Measurements from ENCODE around the gene UBE2J2.
"Not testable (repeated sequence)": the region's sequence is repeated elsewhere in the genome, so short reads cannot be mapped to it uniquely, and the experiment has no call there.

UBE2J2 gene

DNA sequence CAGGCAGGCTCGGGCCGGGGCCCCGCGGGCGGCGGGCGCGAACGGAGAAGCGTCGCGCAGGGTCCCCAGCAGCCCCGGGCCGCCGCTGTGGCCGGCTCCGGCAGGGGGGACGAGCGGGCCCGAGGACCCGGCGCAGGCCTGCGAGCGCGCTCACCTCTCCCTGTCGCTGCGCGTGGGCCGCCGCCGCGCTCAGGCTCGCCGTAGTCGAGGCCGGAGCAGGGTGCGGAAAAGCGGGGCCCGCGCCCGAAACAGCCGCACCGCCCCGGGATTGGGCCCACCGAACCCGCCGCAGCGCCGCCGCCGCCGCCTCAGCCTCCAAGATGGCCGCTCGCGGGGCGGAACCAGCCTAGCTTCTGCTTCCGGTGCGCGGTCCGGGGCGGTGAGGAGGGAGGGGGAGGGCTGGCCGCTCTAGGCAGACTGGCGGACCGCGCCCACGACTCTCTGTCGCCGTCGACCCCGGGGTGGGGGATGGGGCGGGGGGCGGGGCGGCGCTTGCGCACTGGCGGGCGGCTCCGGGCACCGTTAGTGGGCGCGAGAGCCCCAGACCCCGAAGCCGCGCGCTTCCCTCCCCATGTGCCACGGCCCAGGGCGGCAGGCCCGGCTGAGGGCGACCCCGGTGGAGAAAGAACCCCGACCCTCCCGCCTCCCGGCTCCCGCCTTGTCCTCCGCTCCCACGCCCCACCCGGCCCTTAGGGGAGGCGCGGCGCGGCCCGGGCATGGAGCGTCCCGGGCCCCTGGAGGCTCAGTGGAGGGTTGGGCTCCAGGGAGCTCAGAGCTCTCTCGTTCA lies at the start of gene UBE2J2:
Gene UBE2J2 (minus strand): TSS at position 343 of the 787 bp plus-strand sequence. CDS start 5,862 bp downstream, outside the sequence.
- peak; percentile 89 for DNase-seq (ENCODE audit: low read depth, low spot score)

- DNase-seq (ENCODE audit: low read depth, low spot score) = no peak
Measured at GRCh38 chr1:1322952-1323351, 49.3 kb upstream of the UBE2J2 start.

DNA sequence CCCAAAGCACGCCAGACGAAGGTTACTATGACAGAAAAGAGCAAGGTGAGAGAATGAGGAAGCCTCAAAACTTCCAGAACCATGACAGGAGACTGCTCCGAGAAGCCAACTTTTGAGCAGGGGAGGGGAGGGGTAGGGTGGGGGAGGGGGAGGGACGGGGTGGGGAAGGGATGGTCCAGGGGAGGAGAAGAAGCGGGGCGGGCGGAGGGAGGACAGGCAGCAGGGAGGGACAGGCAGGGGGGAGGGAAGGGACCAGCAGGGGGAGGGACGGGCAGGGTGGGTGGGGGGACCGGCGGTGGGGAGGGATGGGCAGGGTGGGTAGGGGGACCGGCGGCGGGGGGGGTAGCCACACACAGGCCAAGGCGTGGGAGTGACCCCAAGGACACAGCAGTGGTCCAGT lies 48.8 kb upstream of the UBE2J2 start:
- DNase-seq (ENCODE audit: low read depth, low spot score) = no peak

GRCh38 chr1:1321477-1321876 lies 47.8 kb upstream of the UBE2J2 start:
- DNase-seq (ENCODE audit: low read depth, low spot score) = no peak

DNA sequence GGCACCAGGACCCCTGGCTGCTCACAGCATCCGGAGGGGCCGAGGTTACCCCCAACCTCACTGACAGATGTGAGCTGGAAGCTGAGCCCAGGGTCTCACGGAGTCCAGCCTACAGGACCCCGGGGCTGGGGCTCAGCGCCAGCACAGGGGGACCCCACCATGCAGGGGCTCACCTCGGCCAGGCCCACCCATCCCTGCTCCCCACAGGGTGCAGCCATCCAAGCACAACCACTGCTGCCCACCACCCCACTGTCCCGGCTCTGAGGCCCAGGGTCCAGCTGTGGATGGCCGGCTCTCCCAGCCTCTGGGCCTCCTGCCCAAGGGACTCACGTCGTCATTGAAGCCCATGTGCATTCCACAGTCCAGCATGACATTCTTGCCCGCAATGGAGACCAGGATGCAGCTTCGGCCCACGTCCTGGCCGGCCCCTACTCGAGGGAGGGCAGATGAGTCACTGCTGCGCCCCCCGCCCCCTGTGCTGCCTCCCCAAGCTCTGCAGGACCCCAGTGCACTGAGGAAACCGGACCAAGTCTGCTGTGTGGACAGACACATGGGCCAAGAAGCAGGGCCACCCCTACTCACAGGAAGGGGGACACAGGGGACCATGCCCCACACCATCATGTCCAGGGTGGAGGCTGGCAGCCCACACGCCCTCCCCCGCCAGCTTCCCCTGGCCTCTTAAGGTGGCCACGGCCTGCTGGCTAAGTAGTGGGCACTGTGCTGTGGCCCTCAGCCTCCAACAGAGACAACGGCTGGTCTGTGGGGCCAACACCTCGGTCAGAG lies 47.2 kb upstream of the UBE2J2 start:
- no peak for DNase-seq (ENCODE audit: low read depth, low spot score)

DNA sequence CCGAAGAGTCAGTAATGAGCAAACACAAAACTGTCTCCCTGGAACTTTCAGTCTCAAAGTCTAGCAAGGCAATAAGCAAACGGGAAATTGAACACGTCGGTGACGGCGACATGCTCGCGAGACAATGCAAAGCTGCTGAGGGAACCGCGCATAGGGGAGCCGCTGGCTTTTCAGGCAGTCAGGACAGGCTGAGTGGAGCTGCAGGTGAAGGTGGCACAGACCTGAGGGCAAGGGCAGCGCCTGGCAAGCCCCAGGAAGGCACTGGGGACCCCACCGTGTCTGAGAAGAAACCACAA lies 45.9 kb upstream of the UBE2J2 start:
- DNase-seq (ENCODE audit: low read depth, low spot score) = no peak

DNA sequence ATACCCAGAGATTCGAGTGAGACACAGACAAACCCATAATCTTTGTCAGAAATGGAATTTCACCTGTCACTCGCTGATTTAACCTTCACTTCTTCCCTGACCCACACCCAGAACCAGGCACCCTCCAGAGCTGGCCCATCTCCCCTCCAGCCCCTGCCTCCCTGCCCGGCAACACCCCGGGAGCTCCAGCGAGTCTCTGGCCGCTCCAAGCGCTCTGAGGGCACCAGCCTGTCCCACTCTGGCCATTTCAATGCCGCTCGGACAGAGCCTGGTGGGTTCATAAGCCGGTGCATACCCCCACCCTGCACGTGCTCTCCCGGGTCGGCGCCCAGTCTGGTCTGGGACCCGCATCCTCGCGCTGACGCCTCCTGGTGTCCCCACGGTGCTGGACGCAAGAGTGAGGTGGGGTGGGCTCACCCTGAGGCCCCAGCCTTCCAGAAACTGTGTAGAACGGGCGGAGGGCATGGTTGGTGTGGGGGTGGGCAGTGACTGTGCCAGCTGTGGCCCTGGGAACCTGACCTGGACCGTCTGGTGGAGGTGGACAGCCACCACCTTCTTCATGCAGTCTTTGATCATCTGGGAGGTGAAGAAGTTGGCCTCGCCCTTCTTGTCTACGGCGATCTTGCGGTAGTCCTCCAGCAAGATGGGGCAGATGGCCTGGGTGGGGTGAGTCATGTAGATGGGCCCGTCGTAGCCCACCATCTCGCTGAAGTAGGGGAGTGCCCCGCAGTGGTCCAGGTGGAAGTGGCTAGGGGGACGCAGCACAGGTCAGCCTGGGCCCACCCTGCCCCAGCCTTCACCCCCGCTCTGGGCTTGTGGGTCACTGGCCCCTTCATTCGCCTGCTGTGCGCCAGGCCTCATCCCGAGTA lies 45.4 kb upstream of the UBE2J2 start:
- DNase-seq (ENCODE audit: low read depth, low spot score) = no peak

DNA sequence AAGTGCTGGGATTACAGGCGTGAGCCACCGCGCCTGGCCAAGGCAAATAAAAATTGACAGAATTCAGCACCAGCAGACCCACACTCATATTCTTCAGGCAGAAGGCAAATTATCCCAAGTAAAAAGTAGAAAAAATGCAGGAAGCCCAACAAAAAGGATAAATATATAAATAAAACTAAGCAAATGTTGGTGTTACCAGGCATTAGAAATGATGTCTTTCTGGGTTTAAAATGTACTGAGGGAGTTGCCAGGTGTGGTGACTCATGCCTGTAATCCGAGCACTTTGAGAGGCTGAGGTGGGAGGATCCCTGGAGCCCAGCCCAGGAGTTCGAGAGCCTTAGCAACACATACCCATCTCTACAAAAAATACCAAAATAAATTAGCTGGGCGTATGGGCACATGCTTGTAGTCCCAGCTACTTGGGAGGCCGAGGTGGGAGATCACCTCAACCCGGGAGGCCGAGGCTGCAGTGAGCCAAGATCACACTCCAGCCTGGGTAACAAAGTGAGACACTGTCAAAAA lies 44.5 kb upstream of the UBE2J2 start:
- DNase-seq (ENCODE audit: low read depth, low spot score) = no peak

GRCh38 chr1:1317420-1317819 lies 43.8 kb upstream of the UBE2J2 start:
- no peak for DNase-seq (ENCODE audit: low read depth, low spot score)

DNA sequence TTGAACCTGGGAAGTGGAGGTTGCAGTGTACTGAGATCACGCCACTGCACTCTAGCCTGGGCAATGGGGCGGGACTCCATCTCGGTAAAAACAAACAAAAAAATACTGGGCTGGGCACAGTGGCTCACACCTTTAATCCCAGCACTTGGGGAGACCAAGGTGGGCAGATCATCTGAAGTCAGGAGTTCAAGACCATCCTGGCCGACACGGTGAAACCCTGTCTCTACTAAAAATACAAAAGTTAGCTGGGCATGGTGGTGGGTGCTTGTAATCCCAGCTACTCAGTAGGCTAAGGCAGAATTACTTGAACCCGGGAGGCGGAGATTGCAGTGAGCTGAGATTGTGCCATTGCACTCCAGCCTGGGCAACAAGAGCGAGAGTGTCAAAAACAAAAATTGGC lies 42.5 kb upstream of the UBE2J2 start:
- DNase-seq (ENCODE audit: low read depth, low spot score) = not testable (repeated sequence)

- no peak for DNase-seq (ENCODE audit: low read depth, low spot score)
Measured at GRCh38 chr1:1315435-1315954, 41.8 kb upstream of the UBE2J2 start.

DNA sequence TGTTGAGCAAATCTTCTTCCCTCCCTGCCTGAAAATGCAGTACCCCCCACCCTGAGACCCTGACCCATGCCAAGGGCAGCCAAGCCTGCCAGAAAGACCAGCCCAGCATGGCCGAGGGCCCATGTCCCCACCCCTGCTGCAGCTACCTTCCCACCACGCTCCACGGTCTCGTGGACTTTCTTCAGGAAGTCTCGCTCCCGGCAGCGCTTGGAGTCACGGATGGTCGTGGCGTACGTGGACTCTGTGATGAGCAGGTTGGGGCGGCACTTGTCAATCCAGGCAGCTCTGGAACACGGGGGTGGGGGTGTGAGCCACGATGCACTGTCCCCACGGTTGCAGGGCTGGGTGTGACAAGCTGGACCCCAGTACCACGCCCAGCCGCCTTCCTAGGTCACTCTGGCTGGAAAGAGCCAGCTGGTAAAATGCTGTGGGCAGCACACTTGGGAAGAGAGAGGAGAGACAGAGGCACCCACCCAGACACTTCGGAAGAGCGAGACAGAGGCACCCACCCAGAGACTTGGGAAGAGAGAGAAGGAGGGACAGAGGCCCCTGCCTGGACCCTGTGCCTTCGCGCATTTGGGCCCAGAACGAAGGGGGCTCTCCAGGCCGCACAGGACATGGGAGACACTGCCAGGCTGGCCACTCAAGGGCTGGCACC lies 41.2 kb upstream of the UBE2J2 start:
- DNase-seq (ENCODE audit: low read depth, low spot score) = no peak

DNA sequence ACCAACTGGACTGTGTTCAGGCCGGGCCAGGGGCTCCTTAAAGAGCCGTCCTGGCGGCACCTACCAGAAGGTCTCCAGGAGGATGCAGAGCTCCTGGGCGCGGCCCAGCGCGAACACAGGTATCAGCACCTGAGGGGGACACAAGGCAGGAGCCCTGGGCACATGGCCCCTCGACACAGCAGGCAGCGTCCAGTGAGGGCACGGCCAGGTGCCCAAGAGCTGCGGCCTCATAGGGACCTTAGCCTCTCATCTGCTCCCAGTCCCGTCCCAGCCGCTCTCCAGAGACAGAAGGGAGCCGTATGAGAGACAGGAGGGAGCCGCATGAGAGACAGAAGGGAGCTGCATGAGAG lies 40.6 kb upstream of the UBE2J2 start:
- DNase-seq (ENCODE audit: low read depth, low spot score) = no peak

DNA sequence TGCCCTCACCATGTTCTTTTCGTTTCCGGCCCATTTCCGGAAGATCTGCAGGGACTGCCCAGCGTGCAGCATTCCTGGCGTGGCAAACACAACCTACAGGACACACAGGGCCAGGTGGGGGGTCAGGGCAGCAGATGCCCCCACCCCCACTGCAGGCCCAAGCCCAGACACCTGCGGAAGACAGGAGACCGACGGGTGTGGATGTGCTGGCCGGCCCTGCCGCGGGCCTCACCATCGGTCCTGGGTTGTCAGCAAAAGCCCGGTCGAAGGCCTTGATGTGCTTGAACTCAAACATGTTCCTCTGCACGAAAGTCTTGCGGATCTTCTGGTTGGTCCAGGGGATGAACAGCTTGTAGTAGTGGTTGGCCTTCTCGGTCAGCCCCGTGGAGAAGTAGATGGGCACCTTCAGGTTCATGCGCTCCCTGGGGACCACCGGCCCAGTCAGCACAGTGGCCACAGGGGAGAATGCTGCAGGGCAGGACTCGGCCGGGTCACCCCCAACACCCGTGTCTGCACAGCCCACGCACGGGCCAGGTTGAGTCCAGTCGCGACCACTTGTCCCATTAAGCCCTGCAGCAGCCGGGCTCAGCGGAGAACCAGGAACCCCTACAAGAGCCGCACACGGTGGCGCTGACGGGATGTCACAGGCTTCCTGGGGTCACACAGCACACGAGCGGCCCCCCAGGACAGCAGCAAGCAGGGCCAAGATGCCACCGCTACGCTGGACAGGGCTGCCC lies 40.0 kb upstream of the UBE2J2 start:
- DNase-seq (ENCODE audit: low read depth, low spot score) = no peak

GRCh38 chr1:1312450-1313314 lies 39.0 kb upstream of the UBE2J2 start:
- DNase-seq (ENCODE audit: low read depth, low spot score) = no peak

DNA sequence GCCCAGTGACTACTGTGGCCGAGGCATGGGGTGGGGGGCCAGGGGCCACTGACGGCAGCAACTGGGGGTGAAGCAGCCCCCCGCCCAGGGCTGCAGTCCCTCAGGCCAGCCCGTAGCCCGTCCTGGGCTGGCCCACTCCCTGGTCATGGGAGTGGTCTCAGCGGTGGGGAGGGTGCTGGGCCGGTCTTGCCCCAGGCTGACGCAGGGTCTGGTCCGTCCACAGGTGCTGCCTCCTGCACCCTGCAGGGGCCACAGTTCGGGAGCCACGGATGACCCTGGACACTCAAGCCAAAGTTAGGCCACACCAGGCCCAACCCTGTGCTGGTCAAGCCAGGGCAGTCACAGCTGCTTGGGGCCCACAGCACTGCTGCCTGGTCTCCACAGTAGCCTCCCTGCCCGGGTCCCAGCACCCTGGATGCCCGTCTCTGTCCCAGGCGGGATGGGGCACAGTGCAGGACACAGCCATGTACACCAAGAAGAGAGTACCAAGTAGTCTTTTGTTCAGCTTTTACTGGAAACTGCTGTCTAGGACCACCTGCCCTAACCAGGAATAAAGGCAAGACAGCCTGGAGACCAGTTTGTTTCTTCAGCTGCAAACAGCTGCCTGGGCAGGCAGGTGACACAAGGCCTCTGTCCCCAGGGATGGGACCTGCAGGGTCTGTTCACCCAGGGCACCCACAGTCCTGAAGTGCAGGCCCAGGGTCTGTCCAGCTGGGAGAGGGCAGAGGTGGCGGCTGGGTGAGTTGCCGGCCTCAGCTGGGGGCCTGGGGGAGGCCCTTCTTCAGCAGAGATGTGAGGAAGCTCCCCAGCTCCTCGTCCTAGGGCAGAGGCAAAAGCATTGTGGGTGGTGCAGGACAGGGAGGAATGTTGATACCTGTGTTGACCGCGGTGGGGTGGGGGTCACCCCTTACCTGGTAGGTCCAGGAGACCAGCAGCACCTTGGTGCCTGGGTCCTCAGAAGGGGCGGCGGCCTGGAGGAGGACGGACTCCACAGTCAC lies 37.8 kb upstream of the UBE2J2 start:
- DNase-seq (ENCODE audit: low read depth, low spot score) = no peak

- no peak for DNase-seq (ENCODE audit: low read depth, low spot score)
Measured at GRCh38 chr1:1310476-1311053, 36.9 kb upstream of the UBE2J2 start.

GRCh38 chr1:1310109-1310385 lies 36.4 kb upstream of the UBE2J2 start:
- DNase-seq (ENCODE audit: low read depth, low spot score) = no peak

Measured in activated naive CD8-positive, alpha-beta T cell treated with anti-CD3 and anti-CD28 coated beads, Interleukin-2, amount 50 U/mL, for 16 hours (primary cell).